Amniotic stem cell (primary cell): ENCODE measurements around the gene ASPM.
"Not testable (repeated sequence)": the region's sequence is repeated elsewhere in the genome, so short reads cannot be mapped to it uniquely, and the experiment has no call there.

Experiments
- DNase-seq: peaks from one replicate; lab custom pipeline; 2025; lab: John Stamatoyannopoulos, UW

ASPM gene

GRCh38 chr1:197145446-197146024 lies 934 bp downstream of the ASPM start:
- no peak for DNase-seq

- no peak for DNase-seq
These were observed 1.7 kb downstream of the ASPM start for GRCh38 chr1:197144570-197145325.

- DNase-seq, result no peak
These were observed 3.2 kb downstream of the ASPM start for GRCh38 chr1:197143276-197143675.

- no peak for DNase-seq
These were observed 4.9 kb downstream of the ASPM start for GRCh38 chr1:197141575-197141974.

GRCh38 chr1:197140121-197140520 lies 6.3 kb downstream of the ASPM start:
- DNase-seq, result no peak

GRCh38 chr1:197139169-197139568 lies 7.3 kb downstream of the ASPM start:
- DNase-seq, result no peak

GRCh38 chr1:197137322-197137721 lies 9.1 kb downstream of the ASPM start:
- DNase-seq, result no peak

- DNase-seq, result no peak
These were observed 15.7 kb downstream of the ASPM start for GRCh38 chr1:197130677-197131304.

- no peak for DNase-seq
These were observed 16.8 kb downstream of the ASPM start for GRCh38 chr1:197129698-197130097.

GRCh38 chr1:197127246-197127912 lies 19.1 kb downstream of the ASPM start:
- no peak for DNase-seq

GRCh38 chr1:197126691-197127090 lies 19.8 kb downstream of the ASPM start:
- no peak for DNase-seq

GRCh38 chr1:197124376-197124775 lies 22.1 kb downstream of the ASPM start:
- DNase-seq, result no peak

GRCh38 chr1:197116156-197116555 lies 30.3 kb downstream of the ASPM start:
- DNase-seq, result no peak

- DNase-seq, result no peak
These were observed 39.6 kb downstream of the ASPM start for GRCh38 chr1:197106869-197107268.

- no peak for DNase-seq
These were observed 43.2 kb downstream of the ASPM start for GRCh38 chr1:197103300-197103699.

GRCh38 chr1:197101978-197102377 lies 44.5 kb downstream of the ASPM start:
- DNase-seq, result no peak

- DNase-seq, result no peak
These were observed 45.8 kb downstream of the ASPM start for GRCh38 chr1:197100677-197101076.

GRCh38 chr1:197099444-197099843 lies 47.0 kb downstream of the ASPM start:
- DNase-seq, result no peak

- DNase-seq, result not testable (repeated sequence)
These were observed 49.5 kb downstream of the ASPM start for GRCh38 chr1:197096971-197097370.

GRCh38 chr1:197096137-197096536 lies 50.3 kb downstream of the ASPM start:
- no peak for DNase-seq

GRCh38 chr1:197093226-197093885 lies 53.1 kb downstream of the ASPM start:
- DNase-seq, result no peak

GRCh38 chr1:197092491-197093023 lies 53.9 kb downstream of the ASPM start:
- DNase-seq, result no peak
